ENCODE measurements around the gene PIGZ. TPM values are rescaled to one million over a fixed set of nuclear protein-coding genes. Genes with fewer than 3 reads are reported as not detected.

PIGZ gene
- polyA plus RNA-seq, 10 donors: 0.54 to 1.7 (median 1.0) TPM

- DNase-seq: no peak
Observed at GRCh38 chr3:196985954-196986885, 17.6 kb upstream of the PIGZ start.

- DNase-seq: no peak
Observed at GRCh38 chr3:196985298-196985697, 16.7 kb upstream of the PIGZ start.

GRCh38 chr3:196983186-196983585 is 14.6 kb upstream of the PIGZ start:
- no peak for DNase-seq

GRCh38 chr3:196981657-196982056 is 13.0 kb upstream of the PIGZ start:
- no peak for DNase-seq

- no peak for DNase-seq
Observed at GRCh38 chr3:196979545-196979944, 10.9 kb upstream of the PIGZ start.

- no peak for DNase-seq
Observed at GRCh38 chr3:196976941-196977340, 8.3 kb upstream of the PIGZ start.

- no peak for DNase-seq
Observed at GRCh38 chr3:196975349-196975748, 6.7 kb upstream of the PIGZ start.

- no peak for DNase-seq
Observed at GRCh38 chr3:196974661-196975060, 6.0 kb upstream of the PIGZ start.

- DNase-seq: no peak
Observed at GRCh38 chr3:196971094-196971698, 2.6 kb upstream of the PIGZ start.

- no peak for DNase-seq
Observed at GRCh38 chr3:196970547-196971093, 2.0 kb upstream of the PIGZ start.

GRCh38 chr3:196969660-196970546 is 1.3 kb upstream of the PIGZ start:
- DNase-seq: peak; percentile 33 to 79 (median 68)

GRCh38 chr3:196969134-196969659 is 564 bp upstream of the PIGZ start:
- DNase-seq: peak in 1 of 3 donors; percentile 61

GRCh38 chr3:196967412-196968232 is 1.0 kb downstream of the PIGZ start:
- DNase-seq: no peak

GRCh38 chr3:196966526-196967401 is 1.9 kb downstream of the PIGZ start:
- peak in 1 of 3 donors; percentile 51 for DNase-seq

GRCh38 chr3:196965804-196966173 is 2.8 kb downstream of the PIGZ start:
- no peak for DNase-seq

- DNase-seq: no peak
Observed at GRCh38 chr3:196965112-196965803, 3.4 kb downstream of the PIGZ start.

- no peak for DNase-seq
Observed at GRCh38 chr3:196963631-196963953, 5.0 kb downstream of the PIGZ start.

GRCh38 chr3:196962930-196963630 is 5.6 kb downstream of the PIGZ start:
- DNase-seq: no peak

Measured in muscle of back (tissue), 11 donors.